ENCODE results near the gene BCAS1. TPM values are rescaled to one million over a fixed set of nuclear protein-coding genes. Genes with fewer than 3 reads are reported as not detected.
A peak's percentile ranks its signal among the peaks of the same experiment; 100 is the strongest.

The BCAS1 gene
- total and polyA plus RNA-seq, 10 of the 15 experiments (the other 5 are each of a cell fraction or from before 2014, with no cell fraction given), result 0.21 to 1.4 (median 0.55) TPM

DNA sequence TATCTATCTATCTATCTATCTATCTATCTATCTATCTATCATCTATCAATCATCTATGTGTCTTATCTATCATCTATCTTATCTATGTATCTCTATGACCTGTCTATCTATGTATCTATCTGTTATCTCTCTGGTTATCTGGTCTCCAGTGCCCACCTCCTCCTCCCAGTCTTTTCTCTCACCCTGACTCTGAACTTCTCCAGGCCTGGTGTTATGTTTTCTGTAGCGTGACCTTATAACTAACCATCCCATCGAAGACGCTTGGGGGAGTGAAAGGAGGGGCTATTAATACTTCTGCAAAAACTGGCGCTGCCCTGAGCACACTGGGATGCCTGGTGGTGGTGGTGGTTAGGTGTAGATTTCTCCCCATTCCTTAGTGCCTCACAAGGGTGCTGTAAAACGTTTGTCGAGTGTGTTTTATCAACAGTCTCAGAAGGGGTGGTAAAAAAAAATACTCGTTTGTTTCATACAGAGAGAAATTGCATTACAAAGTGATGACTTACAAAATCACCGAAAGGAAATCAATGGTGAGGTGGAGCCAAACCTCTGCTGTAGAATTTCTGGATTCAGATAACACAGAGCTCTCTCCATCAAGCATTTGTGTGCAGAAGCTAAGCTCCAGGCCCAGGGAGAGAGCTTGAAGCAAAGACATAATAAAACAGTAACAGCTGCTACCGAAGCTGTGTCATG is 156.2 kb downstream of the BCAS1 start:
- BruUV-seq (replicated peaks), result no TSS peak
- 0 out of 2 replicates have a peak, but pooled peaks cover 2% of the 10 kb centered on the region for H3K79me2 ChIP-seq (ENCODE audit: control insufficient read depth, insufficient read depth, low read length)
- H3K4me3 ChIP-seq, result peak overlapping the region; percentile 56; the same call in 1 of the 2 replicates
- peak overlapping the region; percentile 97 for H3K27ac ChIP-seq (ENCODE audit: control insufficient read depth, insufficient read depth)
- RAD21 ChIA-PET (ENCODE audit: unreplicated experiment), result interaction anchor here (0.8 to 13.5 kb wide), 31 partner anchors 8 to 334 kb away, joined by 3 to 394 read pairs (median 10); no protein-coding TSS in a partner anchor
- H3K36me3 ChIP-seq (ENCODE audit: control insufficient read depth in 2 of 2, insufficient read depth in 2 of 2, low read length in 1 of 2), result no peaks in the 10 kb centered on the region
- H3K9me3 ChIP-seq (replicated peaks; ENCODE audit: control insufficient read depth, insufficient read depth, low read length), result no peaks in the 10 kb centered on the region
- in situ Hi-C loops (cut with MboI) (no loop called here), intact Hi-C loops (cut with micrococcal nuclease; ENCODE audit: unreplicated experiment) (loop anchor here (2.0 kb wide), 1 partner anchor 75 kb away; no protein-coding TSS in a partner anchor)
- peak overlapping the region; percentile 80 for H3K9ac ChIP-seq (ENCODE audit: control insufficient read depth, insufficient read depth, low read length)
- FAIRE-seq, result no peak
- no peak for DNase-seq (ENCODE audit: low read depth, low spot score)
- POLR2A ChIA-PET, result interaction anchor here (0.5 to 3.6 kb wide), 13 partner anchors 15 to 335 kb away, joined by 3 to 20 read pairs (median 4); no protein-coding TSS in a partner anchor
- CTCF ChIA-PET, result interaction anchor here (0.6 to 5.9 kb wide), 26 partner anchors 7 to 499 kb away, joined by 3 to 258 read pairs (median 6); no protein-coding TSS in a partner anchor
- H2AFZ ChIP-seq (ENCODE audit: control insufficient read depth, low read depth, low read length), result peak overlapping the region; percentile 2; the same call in 1 of the 2 replicates
- ATAC-seq, result no peak
- SMC1A ChIA-PET (ENCODE audit: uncharacterized antibody, unreplicated experiment), result interaction anchor here (0.8 to 6.3 kb wide), 32 partner anchors 9 to 501 kb away, joined by 3 to 384 read pairs (median 10); no protein-coding TSS in a partner anchor
- H3K4me1 ChIP-seq (ENCODE audit: control insufficient read depth, insufficient read depth, low read length), result peaks cover 31% of the 10 kb centered on the region
- H4K20me1 ChIP-seq (ENCODE audit: control insufficient read depth, insufficient read depth), result no peaks in the 10 kb centered on the region
- peak overlapping the region; percentile 62 for H3K4me2 ChIP-seq (ENCODE audit: control insufficient read depth, insufficient read depth)
- 23% methylated on average over 9 of the region's 9 CpGs for WGBS (ENCODE audit: insufficient coverage, insufficient replicate concordance, low lambda C conversion rate, missing lambda C conversion rate)
- no peaks in the 10 kb centered on the region for H3K27me3 ChIP-seq (replicated peaks in 1 of 2; ENCODE audit: control insufficient read depth in 2 of 2, insufficient read depth in 2 of 2, low read length in 1 of 2)
- no peak for TF ChIP-seq CREM (IDR thresholded peaks at IDR 0.05; ENCODE audit: low read depth)
- TF ChIP-seq IRF4 (IDR thresholded peaks at IDR 0.05; ENCODE audit: low read depth, low read length), result no peak
- TF ChIP-seq BACH1 (IDR thresholded peaks at IDR 0.05; ENCODE audit: borderline replicate concordance), result no peak
- TF ChIP-seq MYB (IDR thresholded peaks at IDR 0.05; ENCODE audit: borderline replicate concordance, low read depth, low read length), result no peak
- TF ChIP-seq MTA3 (IDR thresholded peaks at IDR 0.05; ENCODE audit: borderline replicate concordance, low read length), result no peak
- TF ChIP-seq KDM1A (IDR thresholded peaks at IDR 0.05; ENCODE audit: borderline replicate concordance), result no peak
- 0 out of 2 replicates have a peak, but pooled peaks have one; percentile 3 for TF ChIP-seq ZBTB40 (IDR thresholded peaks at IDR 0.05; ENCODE audit: borderline replicate concordance)
- TF ChIP-seq ZNF622 (IDR thresholded peaks at IDR 0.05), result no peak
- no peak for TF ChIP-seq CHD2 (IDR thresholded peaks at IDR 0.05; ENCODE audit: borderline replicate concordance, low read depth, low read length)
- TF ChIP-seq MYC (IDR thresholded peaks at IDR 0.05; ENCODE audit: insufficient read depth, insufficient read length, insufficient replicate concordance, low read length, severe bottlenecking), result no peak
- TF ChIP-seq SMAD1 (IDR thresholded peaks at IDR 0.05; ENCODE audit: low read depth, partially characterized antibody), result no peak
- TF ChIP-seq EGR1 (IDR thresholded peaks at IDR 0.05; ENCODE audit: borderline replicate concordance in 1 of 2, low read depth in 2 of 2, low read length in 2 of 2), result no peak
- TF ChIP-seq POLR2A (IDR thresholded peaks at IDR 0.05; ENCODE audit: low read depth, low read length), result no peak
- no peak for TF ChIP-seq FOXK2 (IDR thresholded peaks at IDR 0.05)
- TF ChIP-seq BCLAF1 (IDR thresholded peaks at IDR 0.05), result no peak
- no peak for TF ChIP-seq ZNF274 (IDR thresholded peaks at IDR 0.05; ENCODE audit: insufficient read depth, insufficient read length)
- TF ChIP-seq TCF7 (IDR thresholded peaks at IDR 0.05; ENCODE audit: borderline replicate concordance), result no peak
